GM21526 (cell line): ENCODE measurements around the gene FABP1.

Experiments
- ATAC-seq: cut with Tn5 transposase; IDR thresholded peaks from one replicate; pipeline ENCODE4 v1.9.1; 2021; ENCODE audit warnings: moderate library complexity; ENCODE audit not compliant: unreplicated experiment, low FRiP score

The FABP1 gene

GRCh38 chr2:88085602-88086001 lies 42.3 kb downstream of the FABP1 start:
- no peak for ATAC-seq

- no peak for ATAC-seq
These were observed 42.8 kb downstream of the FABP1 start for GRCh38 chr2:88085099-88085498.

GRCh38 chr2:88082781-88083180 lies 45.1 kb downstream of the FABP1 start:
- no peak for ATAC-seq

- no peak for ATAC-seq
These were observed 45.8 kb downstream of the FABP1 start for GRCh38 chr2:88081924-88082608.

- no peak for ATAC-seq
These were observed 47.3 kb downstream of the FABP1 start for GRCh38 chr2:88080545-88080944.

GRCh38 chr2:88078643-88079172 lies 49.2 kb downstream of the FABP1 start:
- no peak for ATAC-seq

- ATAC-seq = no peak
These were observed 50.8 kb downstream of the FABP1 start for GRCh38 chr2:88077080-88077479.

GRCh38 chr2:88074854-88075292 lies 53.0 kb downstream of the FABP1 start:
- ATAC-seq = no peak

- ATAC-seq = no peak
These were observed 53.7 kb downstream of the FABP1 start for GRCh38 chr2:88074150-88074549.
